H1 (cell line): ENCODE measurements around the gene MAPK8IP3. TPM values are rescaled to one million over a fixed set of nuclear protein-coding genes. Genes with fewer than 3 reads are reported as not detected.

Experiments used
- CTCF ChIA-PET: fragments of 300-600 bp; sonication (Branson Sonifier 250); formaldehyde crosslinking; loops from one replicate; lab custom pipeline; 2021; ENCODE audit not compliant: partially characterized antibody; lab: Charles Lee
- POLR2A ChIA-PET: fragments of 300-600 bp; sonication (Branson Sonifier 250); formaldehyde crosslinking; loops from one replicate; lab custom pipeline; 2021; ENCODE audit warnings: inconsistent platforms; ENCODE audit not compliant: partially characterized antibody; lab: Charles Lee
- DNase-seq, 2 experiments: peaks; one replicate each; pipeline versions ENCODE4 v3.0.0 to v3.0.0-alpha.2; 2010 to 2022; ENCODE audit warnings: low spot score in 2 of 2, low read depth in 1 of 2, mixed read lengths in 1 of 2
- FAIRE-seq: peaks from 2 replicates; lab custom pipeline; 2011; peaks lifted over from hg19 to GRCh38; lab: Jason Lieb, UNC
- H2AFZ ChIP-seq: 2 replicates; pipeline ENCODE4 v1.8.1; 2012; ENCODE audit warnings: low read length, inconsistent platforms
- H2AK5ac ChIP-seq: 2 replicates; pipeline ENCODE4 v1.6.1; 2013; ENCODE audit warnings: low read depth, low read length
- H2BK120ac ChIP-seq: replicated peaks from 2 replicates; pipeline ENCODE3; 2013; ENCODE audit warnings: low read depth, low read length, inconsistent platforms
- H2BK12ac ChIP-seq: 2 replicates; pipeline ENCODE4 v1.6.1; 2013; ENCODE audit warnings: low read depth, low read length
- H2BK15ac ChIP-seq: 2 replicates; pipeline ENCODE4 v1.6.1; 2013; ENCODE audit warnings: low read length
- H2BK20ac ChIP-seq: 2 replicates; pipeline ENCODE4 v1.6.1; 2013; ENCODE audit warnings: low read length
- H2BK5ac ChIP-seq: 2 replicates; pipeline ENCODE4 v1.6.1; 2013; ENCODE audit warnings: low read depth, low read length
- H3K14ac ChIP-seq: 2 replicates; pipeline ENCODE4 v1.6.1; 2013; ENCODE audit warnings: inconsistent platforms; ENCODE audit not compliant: insufficient read length
- H3K18ac ChIP-seq: 2 replicates; pipeline ENCODE4 v1.6.1; 2013; ENCODE audit warnings: low read length; ENCODE audit errors: extremely low read depth
- H3K23ac ChIP-seq: 2 replicates; pipeline ENCODE4 v1.6.1; 2013; ENCODE audit warnings: inconsistent platforms; ENCODE audit not compliant: insufficient read length
- H3K23me2 ChIP-seq: 2 replicates; pipeline ENCODE4 v1.6.1; 2013; ENCODE audit warnings: low read depth, low read length
- H3K27ac ChIP-seq: 2 replicates; pipeline ENCODE4 v1.6.1; 2011; ENCODE audit warnings: low read depth, low read length, inconsistent platforms
- H3K27me3 ChIP-seq, 4 experiments: replicated peaks in 1 of 4; 1 replicate in 1 of 4; 2 replicates in 3 of 4; pipeline versions ENCODE4 v1.6.1 to v1.8.1; 2011 to 2013; ENCODE audit warnings: low read length in 3 of 4, mild to moderate bottlenecking in 3 of 4, inconsistent platforms in 2 of 4, mixed read lengths in 2 of 4, moderate library complexity in 1 of 4; ENCODE audit not compliant: control insufficient read depth in 3 of 4, insufficient read depth in 3 of 4; ENCODE audit errors: extremely low read depth in 1 of 4
- H3K36me3 ChIP-seq, 4 experiments: 2 replicates each; pipeline versions ENCODE4 v1.6.1 to v1.8.1; 2011 to 2013; ENCODE audit warnings: mild to moderate bottlenecking in 4 of 4, low read length in 3 of 4, moderate library complexity in 2 of 4, control low read depth in 1 of 4, inconsistent platforms in 1 of 4; ENCODE audit not compliant: insufficient read depth in 4 of 4, control insufficient read depth in 2 of 4
- H3K4ac ChIP-seq: replicated peaks from 2 replicates; pipeline ENCODE3; 2013; ENCODE audit warnings: low read length, low read depth, mixed read lengths, inconsistent platforms; ENCODE audit not compliant: insufficient read length
- H3K4me1 ChIP-seq, 4 experiments: replicated peaks in 1 of 4; 1 replicate in 1 of 4; 2 replicates in 3 of 4; pipeline versions ENCODE4 v1.6.1 to v1.8.1; 2011 to 2013; ENCODE audit warnings: low read length in 3 of 4, inconsistent platforms in 2 of 4, mixed read lengths in 1 of 4; ENCODE audit not compliant: insufficient read depth in 4 of 4, control insufficient read depth in 3 of 4
- H3K4me2 ChIP-seq, 2 experiments: 2 replicates each; pipeline versions ENCODE4 v1.6.1 to v1.8.1; 2011 to 2013; ENCODE audit warnings: low read depth in 2 of 2, low read length in 2 of 2, control low read depth in 1 of 2, inconsistent platforms in 1 of 2, mild to moderate bottlenecking in 1 of 2; ENCODE audit not compliant: insufficient read depth in 1 of 2
- H3K4me3 ChIP-seq, 4 experiments: fragments of 200-600, 300-600 bp in 1 of 4; sonication (generic), shearing (Covaris generic), sonication (Bioruptor Twin) in 1 of 4; 2 replicates each; pipeline versions ENCODE4 v1.5.1 to v1.8.1; 2011 to 2016; ENCODE audit warnings: low read length in 4 of 4, low read depth in 3 of 4, control low read depth in 2 of 4, inconsistent platforms in 2 of 4, mild to moderate bottlenecking in 2 of 4, mixed read lengths in 1 of 4, moderate library complexity in 1 of 4; ENCODE audit not compliant: insufficient read depth in 2 of 4; ENCODE audit errors: extremely low read depth in 1 of 4
- H3K56ac ChIP-seq: replicated peaks from 2 replicates; pipeline ENCODE3; 2013; ENCODE audit warnings: low read depth, mild to moderate bottlenecking, mixed read lengths, low read length, inconsistent platforms; ENCODE audit not compliant: insufficient read length
- H3K79me1 ChIP-seq: 2 replicates; pipeline ENCODE4 v1.6.1; 2013; ENCODE audit warnings: low read depth, low read length, control low read depth
- H3K79me2 ChIP-seq, 2 experiments: 2 replicates each; pipeline versions ENCODE4 v1.6.1 to v1.8.1; 2012 to 2013; ENCODE audit warnings: low read length in 2 of 2, mild to moderate bottlenecking in 2 of 2, inconsistent platforms in 1 of 2; ENCODE audit not compliant: insufficient read depth in 2 of 2, control insufficient read depth in 1 of 2
- H3K9ac ChIP-seq, 4 experiments: replicated peaks in 1 of 4; 1 replicate in 1 of 4; 2 replicates in 3 of 4; pipeline versions ENCODE4 v1.6.1 to v1.8.1; 2011 to 2013; ENCODE audit warnings: low read depth in 3 of 4, low read length in 3 of 4, control low read depth in 2 of 4, mild to moderate bottlenecking in 2 of 4, moderate library complexity in 2 of 4, inconsistent platforms in 1 of 4; ENCODE audit errors: extremely low read depth in 1 of 4
- H3K9me3 ChIP-seq, 2 experiments: 2 replicates each; pipeline versions ENCODE4 v1.6.1 to v1.8.1; 2012 to 2013; ENCODE audit warnings: mild to moderate bottlenecking in 2 of 2, moderate library complexity in 2 of 2, control low read depth in 1 of 2, inconsistent platforms in 1 of 2, low read depth in 1 of 2, low read length in 1 of 2, mixed read lengths in 1 of 2; ENCODE audit not compliant: insufficient read depth in 2 of 2
- H4K20me1 ChIP-seq, 2 experiments: replicated peaks in 1 of 2; 2 replicates each; pipeline versions ENCODE3 to v1.8.1; 2011 to 2013; ENCODE audit warnings: inconsistent platforms in 2 of 2, low read length in 2 of 2, mild to moderate bottlenecking in 1 of 2; ENCODE audit not compliant: insufficient read depth in 2 of 2, control insufficient read depth in 1 of 2
- H4K5ac ChIP-seq: 2 replicates; pipeline ENCODE4 v1.6.1; 2013; ENCODE audit warnings: low read length, low read depth, mixed read lengths, inconsistent platforms; ENCODE audit not compliant: insufficient read length
- H4K8ac ChIP-seq: 2 replicates; pipeline ENCODE4 v1.8.0; 2013; ENCODE audit warnings: mild to moderate bottlenecking, moderate library complexity, low read length, inconsistent platforms; ENCODE audit not compliant: insufficient read depth; ENCODE audit errors: extremely low read depth
- H4K91ac ChIP-seq: replicated peaks from 2 replicates; pipeline ENCODE3; 2013; ENCODE audit warnings: low read length, mixed read lengths, inconsistent platforms; ENCODE audit not compliant: insufficient read length
- ASH2L ChIP-seq: fragments of 200-600, 300-600 bp; sonication (generic); IDR thresholded peaks from one replicate; pipeline ENCODE4 v1.7.1; 2017; ENCODE audit warnings: low read length
- CHD2 ChIP-seq: IDR thresholded peaks from 2 replicates; pipeline ENCODE4 v1.6.1; 2012; ENCODE audit warnings: low read length, improper control_type of control experiment
- HDAC2 ChIP-seq, 2 experiments: fragments of 300-600 bp in 1 of 2; sonication (generic) in 1 of 2; IDR thresholded peaks; 2 replicates each; pipeline ENCODE4 v1.6.1; 2011 to 2012; ENCODE audit warnings: low read depth in 2 of 2, low read length in 2 of 2, mild to moderate bottlenecking in 2 of 2, moderate library complexity in 2 of 2, borderline replicate concordance in 1 of 2, inconsistent platforms in 1 of 2
- HDAC6 ChIP-seq: IDR thresholded peaks from one replicate; pipeline ENCODE4 v1.7.1; 2012; ENCODE audit warnings: low read depth, mild to moderate bottlenecking, inconsistent platforms, low read length, moderate library complexity
- KDM1A ChIP-seq: fragments of 200-600, 300-600 bp; sonication (generic); IDR thresholded peaks from 2 replicates; pipeline ENCODE4 v1.7.1; 2016; ENCODE audit warnings: mild to moderate bottlenecking, low read length, borderline replicate concordance
- MAFK ChIP-seq: IDR thresholded peaks from 2 replicates; pipeline ENCODE4 v1.6.1; 2012; ENCODE audit warnings: low read depth, mild to moderate bottlenecking, improper control_type of control experiment, low read length
- RAD21 ChIP-seq, 2 experiments: IDR thresholded peaks in 1 of 2; conservative IDR thresholded peaks in 1 of 2; 2 replicates each; pipeline ENCODE4 v1.6.1; 2011; ENCODE audit warnings: low read depth in 2 of 2, low read length in 2 of 2, improper control_type of control experiment in 1 of 2, inconsistent platforms in 1 of 2, mild to moderate bottlenecking in 1 of 2, moderate library complexity in 1 of 2
- RNF2 ChIP-seq: fragments of 200-900, 300-1000 bp; sonication (generic); IDR thresholded peaks from 2 replicates; pipeline ENCODE4 v1.7.1; 2016; ENCODE audit warnings: borderline replicate concordance, low read depth, mild to moderate bottlenecking, antibody characterized with exemption, low read length; ENCODE audit not compliant: poor library complexity, severe bottlenecking; ENCODE audit errors: missing control alignments
- SP2 ChIP-seq: IDR thresholded peaks from 2 replicates; pipeline ENCODE4 v1.6.1; 2012; ENCODE audit warnings: mild to moderate bottlenecking, low read length, inconsistent platforms
- SRF ChIP-seq: IDR thresholded peaks from 2 replicates; pipeline ENCODE4 v1.6.1; 2011; ENCODE audit warnings: mild to moderate bottlenecking, low read depth, low read length, moderate library complexity
- USF2 ChIP-seq: IDR thresholded peaks from 2 replicates; pipeline ENCODE4 v1.6.1; 2011; ENCODE audit warnings: low read length, improper control_type of control experiment
- ZNF274 ChIP-seq: IDR thresholded peaks from 2 replicates; pipeline ENCODE4 v1.7.0; 2012; ENCODE audit warnings: low read length, borderline replicate concordance; ENCODE audit errors: extremely low read depth
- WGBS, 2 experiments: shearing (Covaris generic) in 1 of 2; methylation state at CpG; one replicate each; pipeline versions ENCODE4 v1.1.6 to v1.1.7; 2013 to 2015; ENCODE audit warnings: low lambda C conversion rate in 2 of 2, mixed read lengths in 2 of 2, inconsistent platforms in 1 of 2, low coverage in 1 of 2, missing lambda C conversion rate in 1 of 2; ENCODE audit not compliant: insufficient replicate concordance in 2 of 2, insufficient coverage in 1 of 2, insufficient read length in 1 of 2; ENCODE audit errors: extremely low coverage in 1 of 2, missing lambda C conversion rate in 1 of 2; 5-methylcytosine and 5-hydroxymethylcytosine counted together
- polyA plus RNA-seq, 7 experiments: library from polyadenylated mRNA; depleted of rRNA in 3 of 7; stranded (reverse) in 5 of 7; unstranded in 2 of 7; fragments of >200 nt in 5 of 7; fragments of 200-250 nt in 2 of 7; gene quantifications; 1 replicate in 5 of 7; 2 replicates in 1 of 7; 4 replicates in 1 of 7; pipeline versions ENCODE4 v1.2.1 to v1.2.3, GENCODE V29; 2011 to 2013; ENCODE audit warnings: missing spikeins in 2 of 7, mixed read lengths in 2 of 7
- total RNA-seq: library from RNA; stranded (reverse); fragmentation: NEBNext Ultra II Directional; extraction: Animal tissue kit (Norgen Biotek cat#: 25700); gene quantifications from 2 replicates; pipeline ENCODE4 v1.2.1, GENCODE V29; 2021

The MAPK8IP3 gene
- total and polyA plus RNA-seq, 2 of the 8 experiments (the other 6 are each of a cell fraction or from before 2014, with no cell fraction given), result 16.9 to 43.4 TPM

- peaks cover 0 to 2% (median 0%) of the 10 kb centered on the region in 4 experiments; a peak in 1 of 8 replicates for H3K36me3 ChIP-seq
- H2BK120ac ChIP-seq, result no peak overlapping the region
- peak overlapping the region; percentile 9; the same call in 1 of the 2 replicates for H4K8ac ChIP-seq
- no peak overlapping the region for H2BK12ac ChIP-seq
- no peak overlapping the region for H3K4ac ChIP-seq
- no peaks in the 10 kb centered on the region; a peak in 2 of 7 replicates for H3K4me1 ChIP-seq
- H4K91ac ChIP-seq, result no peak overlapping the region
- H3K23me2 ChIP-seq, result no peaks in the 10 kb centered on the region
- no peak overlapping the region for H2BK5ac ChIP-seq
- H3K23ac ChIP-seq, result no peak overlapping the region
- no peak overlapping the region for H3K27ac ChIP-seq
- H3K9ac ChIP-seq, result no peak overlapping the region
- H3K4me3 ChIP-seq, result no peak overlapping the region
- no peak for DNase-seq
- ChIA-PET CTCF (interaction anchor here (1.0 to 2.0 kb wide), 7 partner anchors 9 to 77 kb away, joined by 3 to 7 read pairs (median 5); partner anchors contain the start of genes IGFALS, NUBP2 and SPSB3), POLR2A (interaction anchor here (1.4 kb wide), 1 partner anchor 150 kb away, joined by 4 read pairs; no protein-coding TSS in a partner anchor)
- H2BK20ac ChIP-seq, result no peak overlapping the region
- no peaks in the 10 kb centered on the region for H3K79me2 ChIP-seq
- WGBS, 2 experiments, result 93% methylated on average over 12 of the region's 16 CpGs; no CpG with 5 or more reads in 1 of the 2 experiments
- no peak overlapping the region for H2BK15ac ChIP-seq
- H4K5ac ChIP-seq, result no peak overlapping the region
- H3K9me3 ChIP-seq, result peaks cover 1 to 3% of the 10 kb centered on the region in 2 experiments; a peak in 1 of 4 replicates
- H3K14ac ChIP-seq, result no peak overlapping the region
- H2AFZ ChIP-seq, result no peak overlapping the region
- H3K27me3 ChIP-seq, result no peaks in the 10 kb centered on the region
- H4K20me1 ChIP-seq, result peaks cover 0 to 2% of the 10 kb centered on the region in 2 experiments
- no peak overlapping the region for H3K18ac ChIP-seq
- H3K4me2 ChIP-seq, result no peak overlapping the region
- no peaks in the 10 kb centered on the region for H3K79me1 ChIP-seq
- no peak for FAIRE-seq
- no peak overlapping the region for H3K56ac ChIP-seq
- no peak overlapping the region for H2AK5ac ChIP-seq
- TF ChIP-seq ZNF274 (no peak), MAFK (no peak), SRF (no peak), HDAC2 (IDR thresholded peaks at IDR 0.05; ENCODE audit: borderline replicate concordance in 1 of 2, low read depth in 2 of 2, low read length in 2 of 2) (no peak), SP2 (no peak), KDM1A (no peak), CHD2 (no peak), ASH2L (no peak), RAD21 (IDR thresholded peaks at IDR 0.05 in 1 of 2, conservative IDR thresholded peaks at IDR 0.05 in 1 of 2; ENCODE audit: low read depth in 2 of 2, low read length in 2 of 2) (no peak), HDAC6 (no peak), RNF2 (no peak), USF2 (no peak)
Measured at GRCh38 chr16:1810536-1810935, 104.5 kb downstream of the MAPK8IP3 start.
